GM23338 (cell line): ENCODE measurements around the gene CRYM. TPM values are rescaled to one million over a fixed set of nuclear protein-coding genes. Genes with fewer than 3 reads are reported as not detected.

Experiments used
- ATAC-seq: fragments of 200-7000 bp; cut with Tn5 transposase; 3 replicates; pipeline ENCODE4 v1.9.1; 2020
- DNase-seq: peaks from one replicate; pipeline ENCODE4 v3.0.0-alpha.2; 2015; ENCODE audit warnings: low spot score
- H2AFZ ChIP-seq: fragments of 200-600 bp; sonication (generic); 2 replicates; pipeline ENCODE4 v1.8.0; 2016; ENCODE audit warnings: antibody characterized with exemption, mild to moderate bottlenecking, moderate library complexity
- H3F3A ChIP-seq: fragments of 200-600 bp; sonication (generic); replicated peaks from 2 replicates; pipeline ENCODE4 v1.8.0; 2017; ENCODE audit warnings: antibody characterized with exemption, mixed run types, low read depth
- H3K27ac ChIP-seq: fragments of 200-600 bp; sonication (generic); 2 replicates; pipeline ENCODE4 v1.6.1; 2016; ENCODE audit warnings: low read depth
- H3K27me3 ChIP-seq: fragments of 200-600 bp; sonication (generic); 2 replicates; pipeline ENCODE4 v1.8.0; 2016; ENCODE audit warnings: mild to moderate bottlenecking, mixed run types, moderate library complexity; ENCODE audit not compliant: insufficient read depth
- H3K36me3 ChIP-seq: fragments of 200-600 bp; sonication (generic); 2 replicates; pipeline ENCODE4 v1.8.0; 2016; ENCODE audit warnings: mild to moderate bottlenecking; ENCODE audit not compliant: insufficient read depth
- H3K4me1 ChIP-seq: fragments of 200-600 bp; sonication (generic); 2 replicates; pipeline ENCODE4 v1.8.0; 2016; ENCODE audit warnings: mild to moderate bottlenecking, moderate library complexity; ENCODE audit not compliant: insufficient read depth
- H3K4me2 ChIP-seq: fragments of 200-600 bp; sonication (generic); 2 replicates; pipeline ENCODE4 v1.7.1; 2017; ENCODE audit warnings: mixed run types
- H3K4me3 ChIP-seq: fragments of 200-600 bp; sonication (generic); 2 replicates; pipeline ENCODE4 v1.6.1; 2016; ENCODE audit warnings: mixed run types
- H3K79me2 ChIP-seq: fragments of 200-600 bp; sonication (generic); replicated peaks from 2 replicates; pipeline ENCODE4 v1.8.0; 2017; ENCODE audit warnings: mild to moderate bottlenecking; ENCODE audit not compliant: insufficient read depth
- H3K9me2 ChIP-seq: fragments of 200-600 bp; sonication (generic); 2 replicates; pipeline ENCODE4 v1.8.0; 2017; ENCODE audit not compliant: insufficient read depth
- H4K20me1 ChIP-seq: fragments of 200-600 bp; sonication (generic); replicated peaks from 2 replicates; pipeline ENCODE4 v1.8.0; 2017; ENCODE audit warnings: mild to moderate bottlenecking; ENCODE audit not compliant: insufficient read depth
- H3K27ac Mint-ChIP-seq: 2 replicates; pipeline ENCODE4 v1.8.0; 2020; ENCODE audit warnings: inconsistent platforms, mild to moderate bottlenecking, moderate library complexity, mixed read lengths
- H3K27me3 Mint-ChIP-seq: 3 replicates; pipeline ENCODE4 v1.8.0; 2022; ENCODE audit warnings: low read depth, mild to moderate bottlenecking, moderate library complexity, mixed read lengths, inconsistent platforms; ENCODE audit not compliant: insufficient read depth, poor library complexity
- H3K36me3 Mint-ChIP-seq: 3 replicates; pipeline ENCODE4 v1.8.0; 2021; ENCODE audit warnings: low read depth, mild to moderate bottlenecking, inconsistent platforms, moderate library complexity, mixed read lengths
- H3K4me1 Mint-ChIP-seq: 3 replicates; pipeline ENCODE4 v1.8.0; 2020; ENCODE audit warnings: mild to moderate bottlenecking, inconsistent platforms, mixed read lengths
- H3K4me3 Mint-ChIP-seq: 3 replicates; pipeline ENCODE4 v1.8.0; 2021; ENCODE audit warnings: moderate library complexity, mild to moderate bottlenecking, inconsistent platforms, mixed read lengths
- H3K9me3 Mint-ChIP-seq: 3 replicates; pipeline ENCODE4 v1.8.0; 2020; ENCODE audit warnings: moderate library complexity, mild to moderate bottlenecking, inconsistent platforms, mixed read lengths
- CREB1 ChIP-seq: fragments of 250-450 bp; sonication (Bioruptor Pico); IDR thresholded peaks from 2 replicates; pipeline ENCODE4 v1.5.0; 2020; ENCODE audit warnings: low read depth, mild to moderate bottlenecking, moderate library complexity
- EZH2 ChIP-seq: fragments of 200-600 bp; sonication (generic); IDR thresholded peaks from one replicate; pipeline ENCODE4 v1.8.0; 2017; ENCODE audit warnings: antibody characterized with exemption, mild to moderate bottlenecking, low read depth; ENCODE audit not compliant: unreplicated experiment
- EZH2phosphoT487 ChIP-seq: fragments of 200-600 bp; sonication (generic); IDR thresholded peaks from one replicate; pipeline ENCODE4 v1.8.1; 2018; ENCODE audit warnings: antibody characterized with exemption; ENCODE audit not compliant: unreplicated experiment
- JUNB ChIP-seq: IDR thresholded peaks from one replicate; pipeline ENCODE4 v1.6.1; 2016; ENCODE audit warnings: antibody characterized with exemption; ENCODE audit not compliant: unreplicated experiment
- NANOG ChIP-seq: IDR thresholded peaks from 2 replicates; pipeline ENCODE4 v1.6.1; 2016; ENCODE audit warnings: antibody characterized with exemption, borderline replicate concordance
- POLR2AphosphoS5 ChIP-seq: IDR thresholded peaks from 2 replicates; pipeline ENCODE4 v1.6.1; 2016; ENCODE audit warnings: antibody characterized with exemption, low read depth
- STAT1 ChIP-seq: IDR thresholded peaks from one replicate; pipeline ENCODE4 v1.6.1; 2016; ENCODE audit warnings: antibody characterized with exemption; ENCODE audit not compliant: unreplicated experiment
- ZNF114 ChIP-seq: fragments of 250-450 bp; sonication (Bioruptor Pico); IDR thresholded peaks from 2 replicates; pipeline ENCODE4 v1.5.0; 2020; ENCODE audit warnings: mild to moderate bottlenecking, moderate library complexity
- ZNF331 ChIP-seq: fragments of 250-450 bp; sonication (Bioruptor Pico); IDR thresholded peaks from 2 replicates; pipeline ENCODE4 v1.5.0; 2020; ENCODE audit warnings: low read depth, mild to moderate bottlenecking, moderate library complexity
- polyA plus RNA-seq: library from polyadenylated mRNA; unstranded; fragments of >200 nt; fragmentation: Nextera tagmentation; extraction: Ambion mirVana; gene quantifications from 2 replicates; pipeline ENCODE4 v1.2.1, GENCODE V29; 2016
- total RNA-seq: library from RNA; depleted of rRNA; stranded (reverse); fragments of >200 nt; shearing (Covaris generic); gene quantifications from 2 replicates; pipeline ENCODE4 v1.2.3, GENCODE V29; 2014
- TF ChIP-seq, protein P1 (sequence below): IDR thresholded peaks from one replicate; pipeline ENCODE4 v1.6.1; 2018; ENCODE audit warnings: antibody characterized with exemption; ENCODE audit not compliant: unreplicated experiment
- TF ChIP-seq, protein P2 (sequence below): fragments of 250-450 bp; sonication (Bioruptor Pico); IDR thresholded peaks from 2 replicates; pipeline ENCODE4 v1.5.0; 2020; ENCODE audit warnings: mild to moderate bottlenecking, moderate library complexity
- TF ChIP-seq, protein P3 (sequence below): IDR thresholded peaks from 2 replicates; pipeline ENCODE4 v1.6.1; 2016; ENCODE audit warnings: antibody characterized with exemption
- TF ChIP-seq, protein P4 (sequence below), 2 experiments: fragments of 200-600 bp in 1 of 2; sonication (generic) in 1 of 2; conservative IDR thresholded peaks; 2 replicates each; pipeline versions ENCODE4 v1.5.1 to v1.6.1; 2016 to 2017; ENCODE audit warnings: antibody characterized with exemption in 2 of 2, low read depth in 2 of 2, mild to moderate bottlenecking in 2 of 2, moderate library complexity in 1 of 2

The CRYM gene
- total and polyA plus RNA-seq, 2 experiments from 2014 or later = 15.2 to 18.0 TPM

DNA sequence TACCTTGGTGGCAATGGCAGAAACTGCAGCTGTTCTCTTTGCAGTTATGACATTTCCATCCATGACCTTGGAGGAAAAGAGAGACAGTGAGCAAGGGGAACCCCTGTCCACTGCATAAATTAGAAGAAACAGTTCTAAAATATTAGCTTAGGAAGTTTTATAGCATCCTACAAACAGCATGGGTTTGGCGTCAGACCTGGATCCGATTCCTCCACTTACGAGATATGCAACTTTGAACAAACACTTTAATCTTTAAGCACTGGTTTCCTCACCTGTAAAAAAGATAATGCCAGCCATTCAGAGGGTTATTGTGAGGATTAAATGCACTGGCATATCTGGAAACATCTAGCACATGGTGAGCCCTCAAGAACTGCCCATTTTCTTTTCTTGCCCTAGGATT is 2.6 kb downstream of the CRYM start:
- H3K9me2 ChIP-seq = no peaks in the 10 kb centered on the region
- H3K27me3 ChIP-seq = peaks cover 18% of the 10 kb centered on the region; the same call in 1 of the 2 replicates
- H4K20me1 ChIP-seq = no peaks in the 10 kb centered on the region; the same call in 1 of the 2 replicates
- H3K4me1 Mint-ChIP-seq = peaks cover 19% of the 10 kb centered on the region
- no peak overlapping the region for H2AFZ ChIP-seq
- ATAC-seq = no peak
- H3K27ac Mint-ChIP-seq = no peak overlapping the region
- TF ChIP-seq EZH2phosphoT487 = no peak
- no peak for TF ChIP-seq NANOG
- TF ChIP-seq POLR2AphosphoS5 = no peak
- no peak for TF ChIP-seq ZNF114 (CRISPR knock-in tag)
- TF ChIP-seq, protein P1, sequence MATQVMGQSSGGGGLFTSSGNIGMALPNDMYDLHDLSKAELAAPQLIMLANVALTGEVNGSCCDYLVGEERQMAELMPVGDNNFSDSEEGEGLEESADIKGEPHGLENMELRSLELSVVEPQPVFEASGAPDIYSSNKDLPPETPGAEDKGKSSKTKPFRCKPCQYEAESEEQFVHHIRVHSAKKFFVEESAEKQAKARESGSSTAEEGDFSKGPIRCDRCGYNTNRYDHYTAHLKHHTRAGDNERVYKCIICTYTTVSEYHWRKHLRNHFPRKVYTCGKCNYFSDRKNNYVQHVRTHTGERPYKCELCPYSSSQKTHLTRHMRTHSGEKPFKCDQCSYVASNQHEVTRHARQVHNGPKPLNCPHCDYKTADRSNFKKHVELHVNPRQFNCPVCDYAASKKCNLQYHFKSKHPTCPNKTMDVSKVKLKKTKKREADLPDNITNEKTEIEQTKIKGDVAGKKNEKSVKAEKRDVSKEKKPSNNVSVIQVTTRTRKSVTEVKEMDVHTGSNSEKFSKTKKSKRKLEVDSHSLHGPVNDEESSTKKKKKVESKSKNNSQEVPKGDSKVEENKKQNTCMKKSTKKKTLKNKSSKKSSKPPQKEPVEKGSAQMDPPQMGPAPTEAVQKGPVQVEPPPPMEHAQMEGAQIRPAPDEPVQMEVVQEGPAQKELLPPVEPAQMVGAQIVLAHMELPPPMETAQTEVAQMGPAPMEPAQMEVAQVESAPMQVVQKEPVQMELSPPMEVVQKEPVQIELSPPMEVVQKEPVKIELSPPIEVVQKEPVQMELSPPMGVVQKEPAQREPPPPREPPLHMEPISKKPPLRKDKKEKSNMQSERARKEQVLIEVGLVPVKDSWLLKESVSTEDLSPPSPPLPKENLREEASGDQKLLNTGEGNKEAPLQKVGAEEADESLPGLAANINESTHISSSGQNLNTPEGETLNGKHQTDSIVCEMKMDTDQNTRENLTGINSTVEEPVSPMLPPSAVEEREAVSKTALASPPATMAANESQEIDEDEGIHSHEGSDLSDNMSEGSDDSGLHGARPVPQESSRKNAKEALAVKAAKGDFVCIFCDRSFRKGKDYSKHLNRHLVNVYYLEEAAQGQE = no peak
- TF ChIP-seq, protein P2, sequence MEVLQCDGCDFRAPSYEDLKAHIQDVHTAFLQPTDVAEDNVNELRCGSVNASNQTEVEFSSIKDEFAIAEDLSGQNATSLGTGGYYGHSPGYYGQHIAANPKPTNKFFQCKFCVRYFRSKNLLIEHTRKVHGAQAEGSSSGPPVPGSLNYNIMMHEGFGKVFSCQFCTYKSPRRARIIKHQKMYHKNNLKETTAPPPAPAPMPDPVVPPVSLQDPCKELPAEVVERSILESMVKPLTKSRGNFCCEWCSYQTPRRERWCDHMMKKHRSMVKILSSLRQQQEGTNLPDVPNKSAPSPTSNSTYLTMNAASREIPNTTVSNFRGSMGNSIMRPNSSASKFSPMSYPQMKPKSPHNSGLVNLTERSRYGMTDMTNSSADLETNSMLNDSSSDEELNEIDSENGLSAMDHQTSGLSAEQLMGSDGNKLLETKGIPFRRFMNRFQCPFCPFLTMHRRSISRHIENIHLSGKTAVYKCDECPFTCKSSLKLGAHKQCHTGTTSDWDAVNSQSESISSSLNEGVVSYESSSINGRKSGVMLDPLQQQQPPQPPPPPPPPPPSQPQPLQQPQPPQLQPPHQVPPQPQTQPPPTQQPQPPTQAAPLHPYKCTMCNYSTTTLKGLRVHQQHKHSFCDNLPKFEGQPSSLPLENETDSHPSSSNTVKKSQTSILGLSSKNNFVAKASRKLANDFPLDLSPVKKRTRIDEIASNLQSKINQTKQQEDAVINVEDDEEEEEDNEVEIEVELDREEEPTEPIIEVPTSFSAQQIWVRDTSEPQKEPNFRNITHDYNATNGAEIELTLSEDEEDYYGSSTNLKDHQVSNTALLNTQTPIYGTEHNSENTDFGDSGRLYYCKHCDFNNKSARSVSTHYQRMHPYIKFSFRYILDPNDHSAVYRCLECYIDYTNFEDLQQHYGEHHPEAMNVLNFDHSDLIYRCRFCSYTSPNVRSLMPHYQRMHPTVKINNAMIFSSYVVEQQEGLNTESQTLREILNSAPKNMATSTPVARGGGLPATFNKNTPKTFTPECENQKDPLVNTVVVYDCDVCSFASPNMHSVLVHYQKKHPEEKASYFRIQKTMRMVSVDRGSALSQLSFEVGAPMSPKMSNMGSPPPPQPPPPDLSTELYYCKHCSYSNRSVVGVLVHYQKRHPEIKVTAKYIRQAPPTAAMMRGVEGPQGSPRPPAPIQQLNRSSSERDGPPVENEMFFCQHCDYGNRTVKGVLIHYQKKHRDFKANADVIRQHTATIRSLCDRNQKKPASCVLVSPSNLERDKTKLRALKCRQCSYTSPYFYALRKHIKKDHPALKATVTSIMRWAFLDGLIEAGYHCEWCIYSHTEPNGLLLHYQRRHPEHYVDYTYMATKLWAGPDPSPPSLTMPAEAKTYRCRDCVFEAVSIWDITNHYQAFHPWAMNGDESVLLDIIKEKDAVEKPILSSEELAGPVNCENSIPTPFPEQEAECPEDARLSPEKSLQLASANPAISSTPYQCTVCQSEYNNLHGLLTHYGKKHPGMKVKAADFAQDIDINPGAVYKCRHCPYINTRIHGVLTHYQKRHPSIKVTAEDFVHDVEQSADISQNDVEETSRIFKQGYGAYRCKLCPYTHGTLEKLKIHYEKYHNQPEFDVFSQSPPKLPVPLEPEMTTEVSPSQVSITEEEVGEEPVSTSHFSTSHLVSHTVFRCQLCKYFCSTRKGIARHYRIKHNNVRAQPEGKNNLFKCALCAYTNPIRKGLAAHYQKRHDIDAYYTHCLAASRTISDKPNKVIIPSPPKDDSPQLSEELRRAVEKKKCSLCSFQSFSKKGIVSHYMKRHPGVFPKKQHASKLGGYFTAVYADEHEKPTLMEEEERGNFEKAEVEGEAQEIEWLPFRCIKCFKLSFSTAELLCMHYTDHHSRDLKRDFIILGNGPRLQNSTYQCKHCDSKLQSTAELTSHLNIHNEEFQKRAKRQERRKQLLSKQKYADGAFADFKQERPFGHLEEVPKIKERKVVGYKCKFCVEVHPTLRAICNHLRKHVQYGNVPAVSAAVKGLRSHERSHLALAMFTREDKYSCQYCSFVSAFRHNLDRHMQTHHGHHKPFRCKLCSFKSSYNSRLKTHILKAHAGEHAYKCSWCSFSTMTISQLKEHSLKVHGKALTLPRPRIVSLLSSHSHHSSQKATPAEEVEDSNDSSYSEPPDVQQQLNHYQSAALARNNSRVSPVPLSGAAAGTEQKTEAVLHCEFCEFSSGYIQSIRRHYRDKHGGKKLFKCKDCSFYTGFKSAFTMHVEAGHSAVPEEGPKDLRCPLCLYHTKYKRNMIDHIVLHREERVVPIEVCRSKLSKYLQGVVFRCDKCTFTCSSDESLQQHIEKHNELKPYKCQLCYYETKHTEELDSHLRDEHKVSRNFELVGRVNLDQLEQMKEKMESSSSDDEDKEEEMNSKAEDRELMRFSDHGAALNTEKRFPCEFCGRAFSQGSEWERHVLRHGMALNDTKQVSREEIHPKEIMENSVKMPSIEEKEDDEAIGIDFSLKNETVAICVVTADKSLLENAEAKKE = no peak
- no peak for TF ChIP-seq CREB1
- no peak for TF ChIP-seq STAT1
- no peak for TF ChIP-seq EZH2
- TF ChIP-seq, protein P3, sequence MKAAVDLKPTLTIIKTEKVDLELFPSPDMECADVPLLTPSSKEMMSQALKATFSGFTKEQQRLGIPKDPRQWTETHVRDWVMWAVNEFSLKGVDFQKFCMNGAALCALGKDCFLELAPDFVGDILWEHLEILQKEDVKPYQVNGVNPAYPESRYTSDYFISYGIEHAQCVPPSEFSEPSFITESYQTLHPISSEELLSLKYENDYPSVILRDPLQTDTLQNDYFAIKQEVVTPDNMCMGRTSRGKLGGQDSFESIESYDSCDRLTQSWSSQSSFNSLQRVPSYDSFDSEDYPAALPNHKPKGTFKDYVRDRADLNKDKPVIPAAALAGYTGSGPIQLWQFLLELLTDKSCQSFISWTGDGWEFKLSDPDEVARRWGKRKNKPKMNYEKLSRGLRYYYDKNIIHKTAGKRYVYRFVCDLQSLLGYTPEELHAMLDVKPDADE = no peak
- TF ChIP-seq ZNF331 (CRISPR knock-in tag) = no peak
- TF ChIP-seq JUNB = no peak
- TF ChIP-seq, protein P4, sequence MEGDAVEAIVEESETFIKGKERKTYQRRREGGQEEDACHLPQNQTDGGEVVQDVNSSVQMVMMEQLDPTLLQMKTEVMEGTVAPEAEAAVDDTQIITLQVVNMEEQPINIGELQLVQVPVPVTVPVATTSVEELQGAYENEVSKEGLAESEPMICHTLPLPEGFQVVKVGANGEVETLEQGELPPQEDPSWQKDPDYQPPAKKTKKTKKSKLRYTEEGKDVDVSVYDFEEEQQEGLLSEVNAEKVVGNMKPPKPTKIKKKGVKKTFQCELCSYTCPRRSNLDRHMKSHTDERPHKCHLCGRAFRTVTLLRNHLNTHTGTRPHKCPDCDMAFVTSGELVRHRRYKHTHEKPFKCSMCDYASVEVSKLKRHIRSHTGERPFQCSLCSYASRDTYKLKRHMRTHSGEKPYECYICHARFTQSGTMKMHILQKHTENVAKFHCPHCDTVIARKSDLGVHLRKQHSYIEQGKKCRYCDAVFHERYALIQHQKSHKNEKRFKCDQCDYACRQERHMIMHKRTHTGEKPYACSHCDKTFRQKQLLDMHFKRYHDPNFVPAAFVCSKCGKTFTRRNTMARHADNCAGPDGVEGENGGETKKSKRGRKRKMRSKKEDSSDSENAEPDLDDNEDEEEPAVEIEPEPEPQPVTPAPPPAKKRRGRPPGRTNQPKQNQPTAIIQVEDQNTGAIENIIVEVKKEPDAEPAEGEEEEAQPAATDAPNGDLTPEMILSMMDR (conservative IDR thresholded peaks at IDR 0.05; ENCODE audit: low read depth in 2 of 2) = no peak
- no peaks in the 10 kb centered on the region for H3F3A ChIP-seq
- H3K27ac ChIP-seq = no peak overlapping the region
- H3K9me3 Mint-ChIP-seq = no peaks in the 10 kb centered on the region
- no peak for DNase-seq
- H3K4me3 Mint-ChIP-seq = no peak overlapping the region
- no peaks in the 10 kb centered on the region for H3K79me2 ChIP-seq
- H3K4me3 ChIP-seq = no peak overlapping the region
- no peaks in the 10 kb centered on the region for H3K36me3 Mint-ChIP-seq
- peaks cover 9% of the 10 kb centered on the region for H3K27me3 Mint-ChIP-seq
- no peak overlapping the region for H3K4me2 ChIP-seq
- peaks cover 17% of the 10 kb centered on the region; the same call in 1 of the 2 replicates for H3K4me1 ChIP-seq
- H3K36me3 ChIP-seq = no peaks in the 10 kb centered on the region
